ENCODE results near the gene PRKCI.
A peak's percentile ranks its signal among the peaks of the same experiment; 100 is the strongest.
"Not testable (repeated sequence)": the region's sequence is repeated elsewhere in the genome, so short reads cannot be mapped to it uniquely, and the experiment has no call there.

Gene PRKCI

DNA sequence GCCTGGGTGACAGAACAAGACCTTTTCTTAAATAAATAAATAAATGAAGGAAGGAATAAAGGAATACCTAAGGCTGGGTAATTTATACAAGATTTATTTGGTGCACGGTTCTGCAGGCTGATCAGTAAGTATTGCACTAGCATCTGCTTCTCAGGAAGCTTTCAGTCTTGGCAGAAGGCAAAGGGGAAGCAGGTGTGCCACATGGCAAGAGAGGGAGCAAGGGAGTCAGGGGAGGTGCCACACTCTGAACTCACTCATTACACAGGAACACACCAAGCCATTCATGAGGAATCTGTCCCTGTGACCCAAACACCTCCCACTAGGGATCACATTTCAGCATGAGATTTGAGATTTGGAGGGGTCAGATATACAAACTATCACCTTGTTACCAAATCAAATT lies 56.4 kb downstream of the PRKCI start:
- no peak for DNase-seq (ENCODE audit: low read depth in 2 of 2)

- no peak for DNase-seq (ENCODE audit: low read depth in 2 of 2)
Measured at GRCh38 chr3:170290194-170290593, 68.0 kb downstream of the PRKCI start.

DNA sequence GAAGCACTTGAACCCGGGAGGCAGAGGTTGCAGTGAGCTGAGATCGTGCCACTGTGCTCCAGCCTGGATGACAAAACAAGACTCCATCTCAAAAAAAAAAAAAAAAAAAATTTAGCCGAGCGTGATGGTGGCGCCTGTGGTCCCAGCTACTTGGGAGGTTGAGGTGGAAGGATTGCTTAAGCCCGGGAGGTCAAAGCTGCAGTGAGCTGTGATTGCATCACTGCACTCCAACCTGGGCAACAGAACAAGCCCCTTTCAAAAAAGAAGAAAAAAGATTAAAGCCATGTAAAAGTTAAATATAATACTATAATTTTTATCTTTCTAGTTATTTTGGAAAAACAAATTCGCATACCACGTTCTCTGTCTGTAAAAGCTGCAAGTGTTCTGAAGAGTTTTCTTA lies 73.4 kb downstream of the PRKCI start:
- DNase-seq (ENCODE audit: low read depth in 2 of 2): no peak

- DNase-seq (ENCODE audit: low read depth in 2 of 2): no peak
Measured at GRCh38 chr3:170296703-170297102, 74.5 kb downstream of the PRKCI start.

- peak in 1 of 2 experiments; percentile 25 for DNase-seq (ENCODE audit: low read depth in 2 of 2)
Measured at GRCh38 chr3:170301405-170301804, 79.2 kb downstream of the PRKCI start.

DNA sequence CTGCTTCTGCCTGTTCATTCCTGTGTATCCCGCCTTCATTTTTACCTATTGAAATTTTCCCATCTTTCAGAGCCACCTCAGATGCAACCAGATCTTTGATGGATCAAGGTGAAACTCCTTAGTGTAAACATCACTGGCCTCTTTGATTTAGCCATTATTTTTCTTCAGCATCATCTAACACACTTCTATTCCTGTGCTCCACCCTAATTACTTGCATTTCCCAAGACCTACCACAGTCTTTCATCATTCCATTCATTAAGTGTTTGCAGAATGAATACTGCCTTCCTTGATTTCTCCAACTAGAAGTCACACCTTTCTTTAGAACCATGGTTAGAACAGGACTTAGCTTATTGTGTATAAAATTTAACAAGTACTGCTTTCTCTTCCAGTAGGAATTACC lies 79.8 kb downstream of the PRKCI start:
- DNase-seq (ENCODE audit: low read depth in 2 of 2): no peak

DNA sequence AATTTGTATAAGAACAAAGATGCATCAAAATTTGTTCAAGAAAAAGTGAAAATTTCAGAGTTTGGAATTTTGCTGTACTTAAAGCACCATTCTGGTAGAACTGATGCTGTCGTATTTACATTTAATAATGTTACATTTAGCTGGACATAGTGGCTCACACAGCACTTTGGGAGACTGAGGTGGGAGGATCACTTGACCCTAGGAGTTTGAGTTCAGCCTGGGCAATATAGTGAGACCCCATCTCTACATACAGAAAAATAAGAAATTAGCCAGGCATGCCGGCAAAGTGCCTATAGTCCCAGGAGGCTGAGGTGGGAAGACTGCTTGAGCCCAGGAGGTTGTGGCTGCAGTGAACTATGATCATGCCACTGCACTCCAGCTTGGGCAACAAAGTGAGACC lies 83.8 kb downstream of the PRKCI start:
- no peak for DNase-seq (ENCODE audit: low read depth in 2 of 2)

- no peak for DNase-seq (ENCODE audit: low read depth in 2 of 2)
Measured at GRCh38 chr3:170307671-170308405, 85.6 kb downstream of the PRKCI start.

- DNase-seq (ENCODE audit: low read depth in 2 of 2): peak in 1 of 2 experiments; percentile 15
Measured at GRCh38 chr3:170309046-170309445, 86.8 kb downstream of the PRKCI start.

GRCh38 chr3:170317954-170318353 lies 95.7 kb downstream of the PRKCI start:
- DNase-seq (ENCODE audit: low read depth in 2 of 2): no peak

GRCh38 chr3:170320461-170321121 lies 98.4 kb downstream of the PRKCI start:
- no peak for DNase-seq (ENCODE audit: low read depth in 2 of 2)

GRCh38 chr3:170321321-170322034 lies 99.3 kb downstream of the PRKCI start:
- no peak for DNase-seq (ENCODE audit: low read depth in 2 of 2)

DNA sequence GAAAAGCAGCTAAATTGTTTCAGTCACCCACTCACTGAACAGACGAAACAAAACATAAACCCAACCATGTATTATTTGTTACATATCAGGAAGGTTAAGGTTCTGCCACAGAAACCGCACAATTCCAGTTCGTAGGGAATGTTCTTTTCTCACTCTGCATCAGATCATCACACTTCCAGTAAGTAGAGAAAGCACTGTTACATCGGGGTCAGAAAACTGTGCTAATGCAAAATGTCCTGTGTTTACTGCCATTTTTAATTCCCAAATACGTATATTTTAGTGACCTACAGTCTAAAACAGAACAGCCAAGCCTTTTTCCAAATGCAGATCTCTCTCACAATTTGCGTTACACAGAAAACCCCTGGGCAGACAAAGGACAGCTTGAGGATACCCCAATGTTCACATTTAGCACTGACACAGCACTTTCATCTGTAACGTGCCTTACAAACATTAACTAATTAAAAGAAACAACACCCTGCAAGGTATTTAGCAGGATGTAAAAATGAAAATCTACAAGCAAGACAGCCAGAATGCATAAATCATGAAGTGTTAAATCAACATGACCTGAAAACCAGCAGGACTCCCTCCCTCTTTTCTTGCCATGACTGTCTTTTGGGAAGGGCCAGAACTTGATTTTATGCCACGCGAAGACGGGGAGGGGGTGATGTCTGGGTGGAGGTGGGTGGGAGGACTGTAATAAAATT lies 100.5 kb downstream of the PRKCI start:
- no peak for DNase-seq (ENCODE audit: low read depth in 2 of 2)

- DNase-seq (ENCODE audit: low read depth in 2 of 2): no peak
Measured at GRCh38 chr3:170323331-170323730, 101.1 kb downstream of the PRKCI start.

DNA sequence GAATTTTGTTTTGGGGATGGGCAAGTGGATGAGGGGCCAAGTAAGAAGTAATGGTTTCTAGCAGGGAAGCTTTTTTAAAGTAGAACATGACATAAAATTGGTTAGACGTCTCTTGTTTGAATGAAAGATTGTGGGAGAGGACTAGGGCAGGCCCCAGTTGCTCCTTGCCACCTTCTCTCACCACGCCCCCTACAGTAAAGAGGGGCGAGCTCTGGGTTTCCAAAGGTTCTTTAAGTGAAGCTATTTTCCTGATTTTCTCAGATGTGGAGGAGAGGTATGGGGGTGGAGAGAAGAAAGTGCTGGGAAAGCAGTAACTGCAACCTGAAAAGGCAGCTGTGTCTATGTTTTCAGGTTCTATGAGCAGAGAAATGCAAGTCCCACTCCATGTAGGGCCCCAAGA lies 102.7 kb downstream of the PRKCI start:
- no peak for DNase-seq (ENCODE audit: low read depth in 2 of 2)

DNA sequence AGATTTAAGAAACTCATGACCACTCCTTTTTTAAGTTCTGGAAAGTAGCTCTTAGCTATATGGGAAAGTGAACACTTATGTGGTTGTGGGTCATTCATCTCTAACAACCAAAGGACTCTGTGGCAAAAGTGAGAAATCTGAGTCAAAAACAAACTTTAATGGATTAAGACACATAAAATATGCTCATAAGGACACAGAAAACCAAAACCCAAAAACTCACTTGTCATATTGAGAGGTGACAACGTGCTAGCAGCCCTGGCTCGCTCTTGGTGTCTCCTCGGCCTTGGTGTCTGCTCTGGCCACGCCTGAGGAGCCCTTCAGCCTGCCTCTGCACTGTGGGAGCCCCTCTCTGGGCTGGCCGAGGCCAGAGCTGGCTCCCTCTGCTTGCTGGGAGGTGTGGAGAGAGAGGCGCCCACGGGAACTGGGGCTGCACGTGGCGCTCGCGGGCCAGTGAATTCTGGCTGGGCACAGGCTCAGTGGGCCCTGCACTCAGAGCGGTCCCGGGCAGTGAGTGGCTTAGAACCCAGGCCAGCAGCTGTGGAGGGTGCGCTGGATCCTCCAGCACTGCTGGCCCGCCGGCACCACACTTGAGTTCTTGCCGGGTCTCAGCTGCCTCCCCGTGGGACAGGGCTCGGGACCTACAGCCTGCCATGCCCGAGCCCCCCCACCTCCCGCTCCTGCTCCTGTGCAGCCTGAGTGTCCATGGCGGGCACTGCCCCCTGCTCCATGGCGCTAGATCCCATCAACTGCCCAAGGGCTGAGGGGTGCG lies 105.0 kb downstream of the PRKCI start:
- DNase-seq (ENCODE audit: low read depth in 2 of 2): no peak

DNA sequence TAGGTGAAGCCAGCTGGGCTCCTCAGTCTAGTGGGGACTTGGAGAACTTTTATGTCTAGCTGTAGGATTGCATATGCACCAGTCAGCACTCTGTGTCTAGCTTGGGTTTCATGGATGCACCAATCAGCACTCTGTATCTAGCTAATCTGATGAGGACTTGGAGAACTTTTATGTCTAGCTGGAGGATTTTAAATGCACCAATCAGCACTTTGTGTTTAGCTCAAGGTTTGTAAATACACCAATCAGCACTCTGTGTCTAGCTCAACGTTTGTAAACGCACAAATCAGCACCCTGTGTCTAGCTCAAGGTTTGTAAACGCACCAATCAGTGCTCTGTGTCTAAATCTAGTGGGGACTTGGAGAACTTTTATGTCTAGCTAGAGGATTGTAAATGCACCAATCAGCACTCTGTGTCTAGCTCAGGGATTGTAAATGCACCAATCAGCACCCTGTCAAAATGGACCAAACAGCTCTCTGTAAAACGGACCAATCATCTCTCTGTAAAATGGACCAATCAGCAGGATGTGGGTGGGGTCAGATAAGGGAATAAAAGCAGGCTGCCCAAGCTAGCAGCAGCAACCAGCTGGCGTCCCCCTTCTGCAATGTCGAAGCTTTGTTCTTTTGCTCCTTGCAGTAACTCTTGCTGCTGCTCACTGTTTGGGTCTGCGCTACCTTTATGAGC lies 105.8 kb downstream of the PRKCI start:
- not testable (repeated sequence) for DNase-seq (ENCODE audit: low read depth in 2 of 2)

DNA sequence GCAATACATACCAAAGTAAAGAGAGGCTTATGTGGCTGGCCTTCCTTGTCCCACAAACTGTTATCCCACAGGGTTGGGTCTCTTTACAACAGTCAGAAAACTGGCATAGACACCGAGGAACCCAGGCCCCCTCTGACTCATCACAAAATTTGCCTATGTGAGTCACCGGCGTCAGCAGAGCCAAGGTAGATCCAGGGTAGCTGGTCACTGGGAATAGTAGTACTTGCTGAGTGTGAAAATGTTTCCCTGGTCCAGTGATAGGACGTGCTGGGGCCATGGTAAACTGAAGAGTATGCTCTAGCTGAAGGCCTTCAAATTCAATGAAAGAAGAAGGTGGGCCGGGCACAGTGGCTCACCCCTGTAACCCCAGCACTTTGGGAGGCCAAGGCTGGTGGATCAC lies 108.1 kb downstream of the PRKCI start:
- DNase-seq (ENCODE audit: low read depth in 2 of 2): no peak

GRCh38 chr3:170331143-170331542 lies 108.9 kb downstream of the PRKCI start:
- DNase-seq (ENCODE audit: low read depth in 2 of 2): no peak

DNA sequence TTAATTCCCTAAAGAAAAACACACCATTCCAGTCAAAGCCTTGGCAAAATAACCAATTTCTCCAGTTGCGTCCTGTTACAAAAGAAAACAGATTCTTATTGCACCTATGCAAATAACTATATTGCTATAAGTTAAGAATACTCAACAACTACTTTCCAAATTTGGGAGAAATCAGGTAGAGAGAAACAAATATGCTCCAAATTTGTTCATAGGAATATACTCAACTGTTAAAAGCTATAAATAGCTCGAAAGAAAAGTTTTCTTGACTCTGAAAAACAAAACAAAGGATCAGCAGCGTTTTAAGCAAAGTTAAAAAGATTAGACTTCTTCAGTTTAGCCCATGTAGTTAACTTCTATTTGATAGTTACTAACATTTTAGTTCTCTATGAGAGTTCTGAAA lies 115.2 kb downstream of the PRKCI start:
- no peak for DNase-seq (ENCODE audit: low read depth in 2 of 2)
